GM12873 (cell line): ENCODE measurements around the gene DYNLL1.
A peak's percentile ranks its signal among the peaks of the same experiment; 100 is the strongest.

Experiments
- TF ChIP-seq, protein P1 (sequence below): IDR thresholded peaks from 2 replicates; pipeline ENCODE4 v1.5.1; 2012; ENCODE audit warnings: low read depth, mild to moderate bottlenecking, moderate library complexity, low read length, control low read depth; ENCODE audit not compliant: insufficient read depth; ENCODE audit errors: missing control alignments

DYNLL1 gene

DNA sequence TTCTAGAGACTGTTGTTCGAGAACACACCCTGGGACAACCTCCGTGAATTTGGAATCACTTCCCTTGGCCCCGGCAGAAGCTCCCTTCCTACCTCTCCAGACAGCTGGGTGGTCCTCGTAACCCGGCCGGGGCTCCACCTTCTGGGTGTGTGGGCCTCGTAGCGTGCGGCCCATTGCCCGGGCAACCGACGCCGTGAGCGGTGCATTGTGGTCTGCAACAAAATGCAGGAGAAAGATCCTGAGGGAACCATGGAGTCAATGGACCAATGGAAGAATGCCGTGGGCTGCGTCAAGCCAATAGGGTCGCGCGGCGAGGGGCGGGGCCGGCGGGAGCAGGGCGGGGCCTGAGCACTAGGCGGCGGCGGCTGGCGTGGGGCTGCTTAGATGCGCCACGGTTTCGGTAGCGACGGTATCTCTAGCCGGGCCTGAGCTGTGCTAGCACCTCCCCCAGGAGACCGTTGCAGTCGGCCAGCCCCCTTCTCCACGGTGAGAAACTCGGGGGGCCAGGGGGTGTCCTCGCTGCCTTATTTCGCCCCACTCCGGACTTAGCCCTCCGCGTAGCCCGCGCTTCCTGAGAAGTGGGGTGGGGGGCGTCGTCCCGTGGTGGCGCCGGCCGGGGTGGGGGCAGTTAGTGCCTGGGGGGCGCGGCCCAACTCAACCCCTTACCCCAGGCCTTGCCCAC lies at the start of gene DYNLL1:
DYNLL1 (plus strand) TSS at position 383 of the 682 bp plus-strand sequence. CDS start 309 bp downstream, outside the sequence.
- TF ChIP-seq, protein P1, sequence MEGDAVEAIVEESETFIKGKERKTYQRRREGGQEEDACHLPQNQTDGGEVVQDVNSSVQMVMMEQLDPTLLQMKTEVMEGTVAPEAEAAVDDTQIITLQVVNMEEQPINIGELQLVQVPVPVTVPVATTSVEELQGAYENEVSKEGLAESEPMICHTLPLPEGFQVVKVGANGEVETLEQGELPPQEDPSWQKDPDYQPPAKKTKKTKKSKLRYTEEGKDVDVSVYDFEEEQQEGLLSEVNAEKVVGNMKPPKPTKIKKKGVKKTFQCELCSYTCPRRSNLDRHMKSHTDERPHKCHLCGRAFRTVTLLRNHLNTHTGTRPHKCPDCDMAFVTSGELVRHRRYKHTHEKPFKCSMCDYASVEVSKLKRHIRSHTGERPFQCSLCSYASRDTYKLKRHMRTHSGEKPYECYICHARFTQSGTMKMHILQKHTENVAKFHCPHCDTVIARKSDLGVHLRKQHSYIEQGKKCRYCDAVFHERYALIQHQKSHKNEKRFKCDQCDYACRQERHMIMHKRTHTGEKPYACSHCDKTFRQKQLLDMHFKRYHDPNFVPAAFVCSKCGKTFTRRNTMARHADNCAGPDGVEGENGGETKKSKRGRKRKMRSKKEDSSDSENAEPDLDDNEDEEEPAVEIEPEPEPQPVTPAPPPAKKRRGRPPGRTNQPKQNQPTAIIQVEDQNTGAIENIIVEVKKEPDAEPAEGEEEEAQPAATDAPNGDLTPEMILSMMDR = no peak

DNA sequence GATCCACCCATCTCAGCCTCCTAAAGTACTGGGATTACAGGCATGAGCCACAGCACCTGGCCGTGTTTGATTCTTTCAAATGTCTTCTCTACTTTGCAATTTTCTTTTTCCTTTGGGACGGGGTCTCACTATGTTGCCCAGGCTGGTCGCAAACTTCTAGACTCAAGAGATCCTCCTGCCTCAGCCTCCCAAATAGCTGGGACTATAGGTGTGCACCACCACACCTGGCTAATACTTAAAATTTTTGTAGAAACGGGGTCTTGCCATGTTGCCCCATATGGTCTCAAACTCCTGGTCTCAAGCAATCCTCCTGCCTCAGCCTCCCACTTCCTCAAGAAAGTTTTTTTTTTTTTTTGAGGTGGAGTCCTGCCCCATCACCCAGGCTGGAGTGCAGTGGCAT lies 47.9 kb upstream of the DYNLL1 start:
- TF ChIP-seq, protein P1 = no peak

DNA sequence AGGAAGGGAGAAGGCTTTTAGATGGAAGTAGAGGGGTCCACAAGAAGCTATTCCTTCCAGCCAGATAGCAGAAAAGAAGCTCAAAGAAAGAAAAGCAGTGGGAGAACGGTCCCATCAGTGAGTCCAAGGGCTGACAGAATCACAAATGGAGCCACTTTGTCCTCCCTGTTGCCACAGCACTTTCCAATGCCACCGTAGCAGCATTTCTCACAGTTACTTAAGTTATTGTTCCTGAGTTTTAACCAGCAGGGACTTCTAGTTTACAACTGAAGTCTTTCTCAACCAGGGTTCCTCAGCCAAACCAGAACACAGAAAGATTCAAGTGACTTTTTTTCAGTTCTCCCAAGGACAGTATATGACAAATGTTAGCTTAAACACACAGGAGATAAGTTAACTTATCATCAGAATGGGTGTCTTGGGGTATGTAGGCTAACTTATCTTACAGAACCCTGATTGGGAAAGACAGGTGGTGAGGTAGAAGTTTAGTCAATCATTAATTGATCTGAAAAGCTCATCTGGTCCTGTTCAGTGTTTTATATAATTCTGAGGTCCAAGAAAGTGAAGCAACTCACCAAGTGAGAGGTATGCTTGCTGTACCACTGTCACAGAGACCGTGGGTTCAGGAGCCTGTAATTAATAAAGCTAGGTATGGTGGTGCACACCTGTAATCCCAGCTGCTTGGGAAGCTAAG lies 42.7 kb upstream of the DYNLL1 start:
- TF ChIP-seq, protein P1 = no peak

DNA sequence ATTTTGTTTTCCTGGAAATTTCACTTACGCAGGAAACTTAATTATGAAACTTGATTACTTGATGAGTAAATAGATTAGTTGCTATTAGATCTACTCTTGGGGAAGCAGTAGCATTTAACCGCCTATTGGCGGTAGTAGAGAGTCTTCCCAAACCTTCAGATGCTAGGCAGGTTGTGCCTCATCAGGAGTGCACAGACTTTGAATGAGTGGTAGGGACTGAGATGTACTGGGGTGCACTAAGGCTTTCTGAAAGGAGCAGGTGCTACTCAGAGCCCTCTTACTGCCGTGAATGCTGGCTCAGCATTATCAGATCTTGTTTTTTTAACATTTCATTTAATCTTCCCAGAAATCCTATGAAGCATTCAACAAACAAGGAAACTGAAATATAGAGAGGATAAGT lies 41.9 kb upstream of the DYNLL1 start:
- TF ChIP-seq, protein P1 = peak; percentile 76

DNA sequence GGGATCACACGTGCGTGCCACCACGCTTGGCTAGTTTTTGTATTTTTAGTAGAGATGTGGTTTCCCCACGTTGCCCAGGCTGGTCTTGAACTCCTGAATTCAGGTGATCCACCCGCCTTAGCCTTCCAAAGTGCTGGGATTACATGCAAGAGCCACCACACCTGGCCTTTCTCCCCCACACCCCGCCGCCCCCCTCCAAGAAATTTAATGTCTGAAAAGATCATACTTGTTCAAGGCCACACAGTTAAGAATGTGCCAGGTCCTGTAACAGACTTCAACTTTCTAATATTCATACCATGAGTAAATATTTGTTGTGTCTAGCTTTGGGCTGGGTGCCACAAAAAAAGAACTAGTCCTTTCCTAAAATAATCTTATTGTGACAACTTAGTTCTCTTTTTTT lies 40.6 kb upstream of the DYNLL1 start:
- TF ChIP-seq, protein P1 = no peak

DNA sequence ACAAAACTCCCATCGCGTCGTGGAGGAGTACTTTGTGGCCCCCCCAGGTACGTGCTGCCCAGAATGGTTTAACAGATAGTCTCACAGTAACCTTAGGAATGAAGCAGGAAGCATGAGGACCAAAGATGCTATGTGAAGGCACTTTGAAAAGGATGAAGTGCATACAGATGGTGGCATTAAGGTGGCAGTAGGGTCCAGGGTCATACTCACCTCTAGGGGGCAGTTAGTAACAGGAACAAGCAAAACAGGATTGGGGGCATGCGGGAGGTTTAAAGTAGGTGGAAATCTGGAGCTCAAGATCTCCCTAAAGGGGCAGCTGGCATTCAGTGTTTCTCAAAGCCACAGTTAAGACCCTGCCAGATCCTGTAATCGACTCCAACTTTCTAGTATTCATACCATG lies 38.8 kb upstream of the DYNLL1 start:
- TF ChIP-seq, protein P1 = peak; percentile 62

DNA sequence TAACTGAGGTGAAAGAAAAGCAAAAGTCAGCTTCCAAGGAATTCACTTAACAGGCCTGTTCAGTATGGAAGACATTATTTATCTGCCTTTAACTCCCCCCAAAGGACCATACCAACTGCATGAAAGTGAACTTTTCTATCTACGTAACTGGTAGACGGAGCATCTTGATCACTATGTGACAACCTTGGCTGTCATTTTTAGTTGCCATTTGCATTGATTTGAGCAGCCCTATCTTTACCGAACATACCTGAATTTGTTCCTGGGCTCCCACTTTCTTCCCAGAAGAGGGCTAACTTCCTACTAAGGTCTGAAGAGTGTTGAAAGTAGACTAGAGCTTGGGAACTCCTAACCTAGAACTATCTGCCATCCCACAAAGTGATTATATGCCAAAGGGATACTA lies 35.8 kb upstream of the DYNLL1 start:
- TF ChIP-seq, protein P1 = no peak
